NCI-H2196 treated with DMSO at 0.1 percent for 48 hours (cell line): ENCODE data around the gene CACNA2D3.

Experiments
- DNase-seq: peaks from one replicate; lab custom pipeline; 2025; ENCODE audit not compliant: unreplicated experiment; lab: John Stamatoyannopoulos, UW

The CACNA2D3 gene

GRCh38 chr3:54264050-54264449 lies 141.7 kb downstream of the CACNA2D3 start:
- no peak for DNase-seq

- DNase-seq = no peak
These were observed 148.6 kb downstream of the CACNA2D3 start for GRCh38 chr3:54270816-54271526.

GRCh38 chr3:54273791-54274190 lies 151.4 kb downstream of the CACNA2D3 start:
- no peak for DNase-seq

- DNase-seq = no peak
These were observed 152.3 kb downstream of the CACNA2D3 start for GRCh38 chr3:54274607-54275006.

GRCh38 chr3:54279005-54279583 lies 156.7 kb downstream of the CACNA2D3 start:
- no peak for DNase-seq

- no peak for DNase-seq
These were observed 161.1 kb downstream of the CACNA2D3 start for GRCh38 chr3:54283470-54283869.

- DNase-seq = no peak
These were observed 171.9 kb downstream of the CACNA2D3 start for GRCh38 chr3:54294214-54294613.

- DNase-seq = no peak
These were observed 174.2 kb downstream of the CACNA2D3 start for GRCh38 chr3:54296531-54296930.

GRCh38 chr3:54299169-54299935 lies 177.0 kb downstream of the CACNA2D3 start:
- no peak for DNase-seq

- DNase-seq = no peak
These were observed 181.4 kb downstream of the CACNA2D3 start for GRCh38 chr3:54303517-54304375.

- no peak for DNase-seq
These were observed 182.5 kb downstream of the CACNA2D3 start for GRCh38 chr3:54304877-54305276.

GRCh38 chr3:54305409-54306099 lies 183.2 kb downstream of the CACNA2D3 start:
- no peak for DNase-seq

GRCh38 chr3:54307566-54308180 lies 185.3 kb downstream of the CACNA2D3 start:
- DNase-seq = no peak

- no peak for DNase-seq
These were observed 187.2 kb downstream of the CACNA2D3 start for GRCh38 chr3:54309601-54310000.

- no peak for DNase-seq
These were observed 188.9 kb downstream of the CACNA2D3 start for GRCh38 chr3:54311211-54311747.

- DNase-seq = no peak
These were observed 190.0 kb downstream of the CACNA2D3 start for GRCh38 chr3:54312156-54312899.

- no peak for DNase-seq
These were observed 191.1 kb downstream of the CACNA2D3 start for GRCh38 chr3:54313418-54313817.

- no peak for DNase-seq
These were observed 199.2 kb downstream of the CACNA2D3 start for GRCh38 chr3:54321520-54321919.

- DNase-seq = peak; percentile 33
These were observed 200.0 kb downstream of the CACNA2D3 start for GRCh38 chr3:54322354-54322753.
